ENCODE measurements around the gene ARHGAP22. TPM values are rescaled to one million over a fixed set of nuclear protein-coding genes. Genes with fewer than 3 reads are reported as not detected.

Gene ARHGAP22
- total and polyA plus RNA-seq, 2 experiments from 2014 or later, result 4.8 to 10.7 TPM

Small RNA genes within 50 kb of the gene (small RNA-seq; reads per million reads assigned to genes)
- gene AC016397.1 (ENCODE audit: low replicate concordance), result not detected

Other genes with a start within 250 kb of the ARHGAP22 start
- gene WDFY4, start 79.8 kb upstream of the ARHGAP22 start, total RNA-seq (2014; rRNA removed; shearing (Covaris generic)), result 0.14 TPM in 1 of 2 replicates, not detected in the other
- gene WDFY4, start 79.8 kb upstream of the ARHGAP22 start, polyA plus RNA-seq (2016; fragmentation: Nextera tagmentation; extraction: Ambion mirVana), result not detected in 2 replicates

Data from GM23338 (cell line).